GM21723 (cell line): Measurements from ENCODE around the gene PHACTR1.

Source experiments
- ATAC-seq: cut with Tn5 transposase; IDR thresholded peaks from one replicate; pipeline ENCODE4 v1.9.1; 2021; ENCODE audit warnings: mild to moderate bottlenecking, moderate library complexity; ENCODE audit not compliant: unreplicated experiment

The PHACTR1 gene

GRCh38 chr6:12892151-12892550, 175.6 kb downstream of the PHACTR1 start:
- ATAC-seq = no peak

GRCh38 chr6:12893036-12893435, 176.5 kb downstream of the PHACTR1 start:
- ATAC-seq = no peak

- ATAC-seq = no peak
These were observed 179.2 kb downstream of the PHACTR1 start for GRCh38 chr6:12895721-12896120.

GRCh38 chr6:12896208-12896733, 179.7 kb downstream of the PHACTR1 start:
- no peak for ATAC-seq

GRCh38 chr6:12898603-12899002, 182.0 kb downstream of the PHACTR1 start:
- no peak for ATAC-seq

GRCh38 chr6:12899046-12899833, 182.7 kb downstream of the PHACTR1 start:
- no peak for ATAC-seq

GRCh38 chr6:12903246-12903645, 186.7 kb downstream of the PHACTR1 start:
- no peak for ATAC-seq

- no peak for ATAC-seq
These were observed 193.3 kb downstream of the PHACTR1 start for GRCh38 chr6:12909833-12910232.

- ATAC-seq = no peak
These were observed 194.9 kb downstream of the PHACTR1 start for GRCh38 chr6:12911427-12911826.

- no peak for ATAC-seq
These were observed 196.6 kb downstream of the PHACTR1 start for GRCh38 chr6:12913201-12913600.

GRCh38 chr6:12916006-12916405, 199.4 kb downstream of the PHACTR1 start:
- ATAC-seq = no peak

- ATAC-seq = no peak
These were observed 200.0 kb downstream of the PHACTR1 start for GRCh38 chr6:12916420-12917136.

- ATAC-seq = no peak
These were observed 204.9 kb downstream of the PHACTR1 start for GRCh38 chr6:12921467-12921866.

- ATAC-seq = peak; percentile 51
These were observed 207.2 kb downstream of the PHACTR1 start for GRCh38 chr6:12923644-12924235.

GRCh38 chr6:12924911-12925310, 208.3 kb downstream of the PHACTR1 start:
- no peak for ATAC-seq

- no peak for ATAC-seq
These were observed 211.2 kb downstream of the PHACTR1 start for GRCh38 chr6:12927746-12928145.

GRCh38 chr6:12929678-12930077, 213.1 kb downstream of the PHACTR1 start:
- no peak for ATAC-seq

- ATAC-seq = no peak
These were observed 215.1 kb downstream of the PHACTR1 start for GRCh38 chr6:12931639-12932038.

- ATAC-seq = no peak
These were observed 219.1 kb downstream of the PHACTR1 start for GRCh38 chr6:12935637-12936036.

- no peak for ATAC-seq
These were observed 221.4 kb downstream of the PHACTR1 start for GRCh38 chr6:12937971-12938370.

- ATAC-seq = no peak
These were observed 222.7 kb downstream of the PHACTR1 start for GRCh38 chr6:12939314-12939713.

- no peak for ATAC-seq
These were observed 224.9 kb downstream of the PHACTR1 start for GRCh38 chr6:12941422-12941821.
